Glutamatergic neuron (in vitro differentiated cells): ENCODE measurements around the gene CEMIP. TPM values are rescaled to one million over a fixed set of nuclear protein-coding genes. Genes with fewer than 3 reads are reported as not detected.

ENCODE experiments used
- DNase-seq: peaks from one replicate; pipeline ENCODE4 v3.0.0; 2022
- H3K27ac Mint-ChIP-seq: one replicate; pipeline ENCODE4 v1.8.0; 2020; ENCODE audit warnings: mild to moderate bottlenecking, mixed read lengths, inconsistent platforms; ENCODE audit not compliant: unreplicated experiment
- H3K27me3 Mint-ChIP-seq: one replicate; pipeline ENCODE4 v1.8.0; 2020; ENCODE audit warnings: mild to moderate bottlenecking, moderate library complexity, mixed read lengths, inconsistent platforms; ENCODE audit not compliant: unreplicated experiment
- H3K36me3 Mint-ChIP-seq: one replicate; pipeline ENCODE4 v1.8.0; 2020; ENCODE audit warnings: mild to moderate bottlenecking, mixed read lengths, inconsistent platforms; ENCODE audit not compliant: unreplicated experiment
- H3K4me1 Mint-ChIP-seq: one replicate; pipeline ENCODE4 v1.8.0; 2020; ENCODE audit warnings: mild to moderate bottlenecking, low read depth, mixed read lengths, inconsistent platforms; ENCODE audit not compliant: unreplicated experiment
- H3K4me3 Mint-ChIP-seq: one replicate; pipeline ENCODE4 v1.8.0; 2020; ENCODE audit warnings: mild to moderate bottlenecking, mixed read lengths, inconsistent platforms; ENCODE audit not compliant: unreplicated experiment
- H3K9me3 Mint-ChIP-seq: one replicate; pipeline ENCODE4 v1.8.0; 2020; ENCODE audit warnings: mild to moderate bottlenecking, moderate library complexity, mixed read lengths, inconsistent platforms; ENCODE audit not compliant: unreplicated experiment
- CTCF ChIP-seq: fragments of 200-600 bp; sonication (generic); IDR thresholded peaks from one replicate; pipeline ENCODE4 v1.5.0; 2021; ENCODE audit not compliant: partially characterized antibody, unreplicated experiment
- microRNA-seq: library from miRNA; unstranded; fragments of <30 nt; microRNA quantifications from one replicate; pipeline ENCODE4, GENCODE V29; 2020; ENCODE audit not compliant: unreplicated experiment
- total RNA-seq: library from RNA; stranded (reverse); fragmentation: NEBNext Ultra II Directional; extraction: Animal tissue kit (Norgen Biotek cat#: 25700); gene quantifications from one replicate; pipeline ENCODE4 v1.2.1, GENCODE V29; 2021; ENCODE audit not compliant: unreplicated experiment

Gene CEMIP
- total RNA-seq, 1 donor from 2014 or later = 0.25 TPM

GRCh38 chr15:81000624-81001151 is 221.5 kb downstream of the CEMIP start, which contains the start of gene TLNRD1:
TLNRD1 (plus strand) TSS chr15:81000923; CDS start chr15:81002272, 1,349 bp downstream.
- Mint-ChIP-seq H3K4me1 (peaks cover 14% of the 10 kb centered on the region), H3K4me3 (peak within 1 kb of the TSS; percentile 92), H3K27ac (peak within 1 kb of the TSS; percentile 98), H3K9me3 (peaks cover 8% of the 10 kb centered on the region), H3K27me3 (peaks cover 5% of the 10 kb centered on the region), H3K36me3 (no peaks in the 10 kb centered on the region)
- DNase-seq = peak; percentile 92
- TF ChIP-seq CTCF = no peak

Small RNA genes lying within 50 kb of the gene (microRNA-seq; reads per million reads assigned to microRNA genes)
- gene MIR4514 = not detected
- not detected for gene MIR549A

Other genes starting within 250 kb of the CEMIP start
- 6.8 TPM for gene ABHD17C, start 84.1 kb upstream of the CEMIP start, total RNA-seq
- 21.9 TPM for gene MESD, start 210.4 kb downstream of the CEMIP start, total RNA-seq
- 35.5 TPM for gene TLNRD1, start 221.6 kb downstream of the CEMIP start, total RNA-seq